ENCODE results near the gene TARBP1. TPM values are rescaled to one million over a fixed set of nuclear protein-coding genes. Genes with fewer than 3 reads are reported as not detected.

The TARBP1 gene
- total RNA-seq, 1 donor from 2014 or later: 22.0 TPM

- no peak for DNase-seq (ENCODE audit: low spot score)
Observed at GRCh38 chr1:234484218-234484617, 5.2 kb upstream of the TARBP1 start.

DNA sequence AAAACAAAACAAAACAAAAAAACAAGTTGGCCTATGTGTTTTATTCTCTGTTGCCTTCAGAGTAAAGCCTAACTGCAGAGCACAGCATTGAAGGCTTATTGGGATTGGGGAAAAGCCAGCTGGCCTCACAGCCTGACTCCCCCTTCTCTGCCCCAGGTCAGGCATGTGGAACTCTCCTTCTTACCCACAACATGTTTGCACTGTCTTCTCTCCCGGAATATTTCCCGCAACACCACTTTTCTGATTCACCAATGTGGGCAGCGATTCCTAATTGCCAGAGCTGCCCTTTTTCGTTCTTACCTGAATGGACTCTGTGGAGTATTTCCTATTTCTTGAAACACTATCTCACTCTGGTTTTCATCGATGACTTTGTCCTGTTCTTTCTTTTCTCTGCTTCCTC, 2.8 kb upstream of the TARBP1 start:
- no peak for DNase-seq (ENCODE audit: low spot score)

GRCh38 chr1:234479866-234480265, 887 bp upstream of the TARBP1 start:
- no peak for DNase-seq (ENCODE audit: low spot score)

DNA sequence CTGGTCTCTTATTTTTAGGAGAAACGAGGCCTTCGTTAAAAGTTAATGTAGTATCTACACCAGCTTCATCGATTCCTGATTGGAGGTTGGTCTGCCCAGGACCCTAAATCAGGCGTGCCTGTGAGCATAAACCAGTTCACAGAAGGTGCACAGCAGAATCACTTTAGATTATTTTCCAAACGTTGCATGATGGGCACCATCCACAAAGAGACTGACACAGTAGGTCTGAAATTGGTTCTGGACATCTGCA, 256 bp upstream of the TARBP1 start:
- DNase-seq (ENCODE audit: low spot score): no peak

GRCh38 chr1:234478152-234478480, 863 bp downstream of the TARBP1 start:
- DNase-seq (ENCODE audit: low spot score): peak; percentile 51

DNA sequence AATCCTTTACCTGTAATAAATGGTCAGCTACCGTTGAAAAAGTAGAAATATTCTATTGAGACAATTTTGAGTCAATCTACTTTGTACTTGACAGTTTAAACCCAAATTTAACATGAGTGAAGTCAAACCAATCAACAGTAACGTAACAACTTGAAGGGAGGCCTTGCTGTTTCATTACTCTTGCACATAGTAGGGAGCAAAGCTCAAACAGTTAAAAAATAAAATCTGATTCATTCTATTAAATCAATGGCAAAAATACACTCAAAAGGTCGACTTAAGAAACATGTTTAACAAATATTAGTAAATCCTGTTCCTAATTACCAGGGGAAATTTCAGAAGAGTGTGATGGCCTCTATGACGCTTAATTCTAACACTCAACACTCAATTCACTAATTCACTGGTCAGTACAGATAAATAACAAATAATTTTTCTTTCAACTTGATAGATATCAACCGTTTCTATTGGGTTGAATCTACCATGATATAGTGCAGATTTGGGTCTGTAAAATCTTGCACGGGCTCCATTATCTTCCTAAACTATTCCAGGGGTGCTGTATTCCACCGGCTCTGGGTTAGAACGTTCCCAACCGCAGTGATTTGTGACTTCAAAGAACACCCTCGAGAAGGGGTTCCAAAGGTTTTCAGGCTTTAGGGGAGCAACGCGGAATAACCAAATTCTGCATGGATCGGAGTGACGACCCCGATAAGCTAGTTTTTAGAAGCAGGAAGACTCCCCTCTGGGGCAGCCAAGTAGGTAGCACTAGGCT, 1.4 kb downstream of the TARBP1 start:
- DNase-seq (ENCODE audit: low spot score): no peak

DNA sequence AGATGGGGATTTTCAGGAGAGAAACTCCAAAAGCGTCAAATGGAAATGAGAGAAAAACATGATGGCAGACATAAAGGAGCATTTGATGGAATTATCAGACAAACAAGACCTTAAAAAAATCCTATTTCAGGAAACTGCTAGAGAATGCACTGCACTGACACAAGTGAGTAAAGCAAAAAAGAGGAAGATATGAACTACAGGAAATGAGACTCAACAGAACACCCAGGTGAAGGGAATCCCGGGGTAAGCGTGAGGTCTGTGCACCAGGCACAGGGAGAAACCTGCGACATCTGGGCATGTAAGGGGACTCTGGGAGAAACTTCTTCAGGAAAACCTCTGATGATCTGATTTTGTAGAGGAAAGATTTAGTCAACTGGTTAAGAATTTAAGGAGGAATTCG, 2.8 kb downstream of the TARBP1 start:
- no peak for DNase-seq (ENCODE audit: low spot score)

DNA sequence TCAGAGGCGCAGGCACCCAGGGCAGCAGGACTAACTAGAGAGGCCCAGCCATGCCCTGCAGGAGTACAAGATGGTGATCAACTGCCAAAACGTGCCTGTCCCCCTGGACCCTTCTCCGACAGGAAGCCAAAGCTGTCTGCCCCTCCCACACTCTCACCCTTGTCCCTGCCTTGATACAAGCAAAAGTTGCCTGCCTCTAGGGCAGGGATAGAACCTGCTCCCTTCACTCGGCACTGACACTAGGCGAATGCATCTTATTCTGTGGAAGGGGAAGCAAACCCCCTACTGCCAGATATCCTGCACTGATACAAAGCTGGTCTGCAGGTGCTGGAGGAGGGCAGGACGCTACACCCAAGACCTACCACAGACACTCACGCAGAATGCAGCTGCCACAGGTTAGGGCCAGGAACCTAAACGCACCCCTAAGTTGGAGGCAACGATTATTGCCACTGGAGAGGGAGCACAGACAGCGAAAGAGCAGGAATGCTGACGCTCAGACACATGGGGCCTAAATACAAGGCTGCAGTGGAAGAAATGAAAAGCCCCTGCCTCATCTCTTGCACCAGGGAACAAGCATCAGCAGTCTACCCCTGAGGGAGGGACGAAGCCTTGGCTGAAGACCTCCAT, 3.7 kb downstream of the TARBP1 start:
- DNase-seq (ENCODE audit: low spot score): no peak

DNA sequence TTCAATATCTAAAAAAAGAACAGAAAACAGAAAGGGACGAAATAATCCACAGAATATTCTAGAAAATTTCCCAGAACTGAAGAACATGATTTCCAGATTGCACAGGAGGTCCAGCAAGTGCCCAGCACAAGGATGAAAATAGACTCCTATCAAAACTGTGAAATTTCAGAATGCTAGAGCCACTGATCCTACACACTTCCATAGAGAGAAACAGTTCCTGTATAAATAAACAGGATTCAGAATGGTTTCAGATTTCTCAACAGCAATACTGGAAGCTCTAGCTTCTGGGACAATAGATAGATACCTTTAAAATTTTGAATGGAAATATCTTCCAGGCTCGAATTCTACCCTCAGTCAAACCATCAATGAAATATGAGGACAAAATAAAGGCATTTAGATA, 4.6 kb downstream of the TARBP1 start:
- DNase-seq (ENCODE audit: low spot score): no peak

DNA sequence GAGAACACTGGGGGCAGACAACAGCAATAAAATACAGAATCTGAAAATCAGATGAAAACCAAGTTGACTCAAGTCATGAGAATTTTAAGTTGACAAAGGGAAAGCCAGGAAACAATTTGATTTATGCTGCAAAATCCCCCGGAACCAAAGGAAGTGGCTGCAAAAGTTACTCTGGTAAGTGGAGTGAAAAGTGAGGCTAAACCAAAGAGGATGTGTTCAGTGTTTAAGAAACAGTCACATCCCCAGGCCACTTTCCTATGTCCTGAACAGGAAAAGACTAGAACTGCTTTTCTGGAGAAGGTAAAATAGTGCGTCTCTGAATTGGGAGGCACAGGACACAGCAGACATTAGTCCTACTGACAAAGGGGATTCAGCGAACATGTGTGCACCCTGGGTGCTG, 5.9 kb downstream of the TARBP1 start:
- no peak for DNase-seq (ENCODE audit: low spot score)

GRCh38 chr1:234469376-234469775, 9.6 kb downstream of the TARBP1 start:
- DNase-seq (ENCODE audit: low spot score): no peak

- DNase-seq (ENCODE audit: low spot score): no peak
Observed at GRCh38 chr1:234468580-234468979, 10.4 kb downstream of the TARBP1 start.

DNA sequence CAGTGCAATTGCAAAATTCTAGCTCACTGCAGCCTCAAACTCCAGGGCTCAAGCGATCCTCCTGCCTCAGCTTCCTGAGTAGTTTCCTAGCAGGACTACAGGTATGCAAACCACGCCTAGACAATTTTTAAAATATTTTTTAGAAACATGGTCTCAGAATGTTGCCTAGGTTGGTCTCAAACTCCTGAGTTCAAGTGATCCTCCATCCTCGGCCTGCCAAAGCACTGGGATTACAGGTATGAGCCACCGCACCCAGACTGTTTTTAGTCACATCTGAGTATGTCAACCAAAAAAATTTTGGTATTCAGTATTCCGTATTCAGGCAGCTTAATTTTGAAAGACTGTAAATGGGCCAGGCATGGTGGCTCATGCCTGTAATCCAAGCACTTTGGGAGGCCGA, 11.2 kb downstream of the TARBP1 start:
- no peak for DNase-seq (ENCODE audit: low spot score)

DNA sequence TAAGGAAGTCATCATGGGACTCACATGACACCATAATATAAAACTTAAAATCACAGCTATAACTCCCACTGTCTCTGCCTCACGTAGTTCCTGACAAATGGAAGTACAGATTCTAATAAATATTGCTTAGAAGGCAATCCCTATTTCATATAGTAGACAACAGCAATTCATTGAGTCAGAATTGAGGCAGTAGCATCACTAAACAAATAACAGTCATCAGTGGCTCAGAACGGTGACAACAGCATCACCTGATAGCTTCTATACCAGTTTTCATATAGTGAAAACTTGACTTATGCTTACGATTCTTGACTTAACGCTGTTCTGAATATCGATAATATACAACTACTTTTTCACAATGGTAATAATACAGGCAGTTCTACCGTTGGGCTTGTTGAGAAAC, 12.0 kb downstream of the TARBP1 start:
- DNase-seq (ENCODE audit: low spot score): no peak

- DNase-seq (ENCODE audit: low spot score): no peak
Observed at GRCh38 chr1:234463749-234464148, 15.2 kb downstream of the TARBP1 start.

GRCh38 chr1:234460652-234461051, 18.3 kb downstream of the TARBP1 start:
- DNase-seq (ENCODE audit: low spot score): no peak

DNA sequence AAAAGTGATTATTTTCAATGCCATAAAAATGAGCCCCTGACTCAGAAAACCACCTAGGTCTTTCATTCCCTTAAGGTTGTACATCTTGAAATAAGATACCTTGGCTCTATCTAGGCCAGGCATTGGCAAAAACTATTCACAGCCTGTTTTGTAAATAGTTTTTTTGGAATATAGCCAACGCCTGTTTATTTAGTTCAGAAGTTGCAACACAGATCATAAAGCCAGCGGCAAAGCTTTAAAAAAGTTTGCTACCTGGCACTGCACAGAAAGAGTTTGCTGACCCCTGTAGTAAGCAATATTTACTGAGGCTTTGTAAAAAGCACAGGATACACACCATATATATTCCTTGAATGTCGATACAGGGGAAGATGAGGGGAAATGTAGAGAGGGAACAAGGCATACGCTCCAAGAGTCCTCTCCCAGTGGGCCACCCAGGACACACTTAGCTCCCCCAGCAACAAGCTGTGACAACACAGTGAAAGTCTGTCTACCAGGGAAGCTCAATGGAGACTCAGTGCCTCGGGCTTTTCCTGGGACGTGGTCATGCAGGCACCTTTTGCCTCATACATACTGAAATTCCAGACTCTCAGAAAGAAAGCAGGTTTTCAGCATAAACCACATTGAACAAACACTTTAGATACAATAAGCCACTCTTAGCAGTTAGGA, 20.5 kb downstream of the TARBP1 start:
- DNase-seq (ENCODE audit: low spot score): no peak

DNA sequence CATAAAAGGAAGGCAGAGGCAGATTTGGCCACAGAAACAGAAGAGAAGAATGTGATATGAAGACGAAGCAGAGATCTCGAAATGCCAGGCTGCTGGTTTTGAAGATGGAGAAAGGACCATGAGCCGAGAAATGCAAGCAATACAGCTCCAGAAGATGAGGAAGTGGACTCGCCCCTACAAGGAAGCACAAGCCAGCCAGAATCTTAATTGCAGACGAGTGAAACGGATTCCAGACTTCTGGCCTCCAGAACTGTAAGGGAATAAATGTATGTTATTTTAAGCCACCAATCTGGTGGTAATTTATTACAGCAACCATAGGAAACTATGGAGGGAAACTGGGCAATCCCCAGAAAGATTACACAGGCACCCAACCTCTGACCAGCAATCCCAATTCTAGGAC, 24.1 kb downstream of the TARBP1 start:
- no peak for DNase-seq (ENCODE audit: low spot score)

- no peak for DNase-seq (ENCODE audit: low spot score)
Observed at GRCh38 chr1:234452406-234452965, 26.5 kb downstream of the TARBP1 start.

- DNase-seq (ENCODE audit: low spot score): no peak
Observed at GRCh38 chr1:234440348-234440747, 38.6 kb downstream of the TARBP1 start.

DNA sequence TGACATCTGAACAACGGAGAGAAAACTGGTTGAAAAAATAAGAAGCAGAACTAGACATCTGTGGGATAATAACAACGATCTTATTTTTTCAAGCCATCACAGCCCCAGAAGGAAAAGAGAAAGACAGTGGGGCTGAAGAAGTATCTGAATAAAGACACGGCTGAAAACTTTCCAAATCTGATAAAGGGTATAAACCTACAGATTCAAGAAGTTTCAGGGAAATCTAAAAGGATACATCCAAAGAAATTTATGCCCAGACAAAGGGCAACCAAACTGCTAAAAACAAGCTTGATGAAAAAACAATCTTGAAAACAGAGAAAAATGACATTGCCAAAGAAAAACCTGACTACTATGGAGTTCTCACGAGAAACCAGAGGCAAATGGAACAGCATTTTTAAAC, 40.4 kb downstream of the TARBP1 start:
- no peak for DNase-seq (ENCODE audit: low spot score)

GRCh38 chr1:234437423-234438171, 41.4 kb downstream of the TARBP1 start:
- no peak for DNase-seq (ENCODE audit: low spot score)

DNA sequence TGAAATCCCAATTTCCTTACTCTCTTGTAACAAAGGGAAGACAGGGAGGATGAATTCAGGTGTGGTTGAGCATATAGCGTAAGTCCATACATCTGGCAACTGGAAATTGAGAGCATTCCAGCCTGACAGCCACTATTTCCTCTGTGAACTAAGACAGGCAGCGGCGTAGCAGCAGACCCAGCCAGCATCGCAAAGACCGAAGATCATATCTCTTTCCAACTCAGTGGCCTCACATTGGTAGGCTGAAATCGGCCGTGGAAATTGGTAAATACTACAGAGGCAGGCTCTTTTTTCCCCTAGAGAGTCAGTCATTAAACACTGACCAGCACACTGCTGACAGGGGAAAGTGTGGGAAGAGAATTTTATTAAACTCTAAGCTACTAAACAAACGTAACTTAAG, 43.4 kb downstream of the TARBP1 start:
- DNase-seq (ENCODE audit: low spot score): no peak

All from mucosa of gallbladder (tissue), 1 donor.